BLaER1 treated with 17β-estradiol and CSF1 and Interleukin-3, amounts not matched to agents 10 nM and 100 nM (cell line): ENCODE measurements around the gene PIAS4.

ENCODE experiments used
- H3K27ac ChIP-seq, 11 experiments: shearing (Covaris generic); formaldehyde crosslinking; 2 replicates each; pipeline ENCODE4 v1.8.1; 2022
- H3K27me3 ChIP-seq, 11 experiments: shearing (Covaris generic); formaldehyde crosslinking; 2 replicates each; pipeline ENCODE4 v1.8.1; 2022
- H3K36me3 ChIP-seq, 11 experiments: shearing (Covaris generic); formaldehyde crosslinking; 2 replicates each; pipeline ENCODE4 v1.8.1; 2022
- H3K4me1 ChIP-seq, 10 experiments: shearing (Covaris generic); formaldehyde crosslinking; 2 replicates each; pipeline ENCODE4 v1.8.1; 2022
- H3K4me2 ChIP-seq, 11 experiments: shearing (Covaris generic); formaldehyde crosslinking; 2 replicates each; pipeline ENCODE4 v1.8.1; 2022
- H3K4me3 ChIP-seq, 10 experiments: shearing (Covaris generic); formaldehyde crosslinking; 2 replicates each; pipeline ENCODE4 v1.8.1; 2022
- H3K9ac ChIP-seq, 11 experiments: shearing (Covaris generic); formaldehyde crosslinking; 2 replicates each; pipeline ENCODE4 v1.8.1; 2022
- H3K9me3 ChIP-seq, 11 experiments: shearing (Covaris generic); formaldehyde crosslinking; replicated peaks in 1 of 11; 2 replicates each; pipeline ENCODE4 v1.8.1; 2022
- H4K20me1 ChIP-seq, 11 experiments: shearing (Covaris generic); formaldehyde crosslinking; 2 replicates each; pipeline ENCODE4 v1.8.1; 2022
- Cebpa-rat ChIP-seq, 11 experiments: shearing (Covaris generic); IDR thresholded peaks; 2 replicates each; pipeline ENCODE4 v1.8.1; 2022

PIAS4 gene

GRCh38 chr19:4086411-4086867, 78.9 kb downstream of the PIAS4 start:
- Histone ChIP-seq H3K27ac (no peak overlapping the region; a peak in 1 of 22 replicates), H4K20me1 (peaks cover 0 to 15% (median 0%) of the 10 kb centered on the region in 11 experiments; a peak in 2 of 22 replicates), H3K4me3 (no peak overlapping the region), H3K27me3 (no peaks in the 10 kb centered on the region), H3K4me1 (peaks cover 61 to 96% (median 93%) of the 10 kb centered on the region in 10 experiments), H3K9me3 (no peaks in the 10 kb centered on the region), H3K9ac (0 out of 22 replicates have a peak overlapping the region, but pooled peaks of 1 of the 11 experiments have one; percentile 9), H3K4me2 (peak overlapping the region in 6 of 11 experiments; percentile 5 to 99 (median 11); a peak in 2 of 22 replicates), H3K36me3 (peaks cover 0 to 21% (median 5%) of the 10 kb centered on the region in 11 experiments; a peak in 10 of 22 replicates)
- TF ChIP-seq Cebpa-rat (IDR thresholded peaks at IDR 0.05): no peak

GRCh38 chr19:4087787-4088679, 80.5 kb downstream of the PIAS4 start:
- H3K4me3 ChIP-seq: no peak overlapping the region
- H3K4me1 ChIP-seq: peaks cover 52 to 94% (median 82%) of the 10 kb centered on the region in 10 experiments
- H3K27me3 ChIP-seq: no peaks in the 10 kb centered on the region
- H3K36me3 ChIP-seq: peaks cover 0 to 36% (median 18%) of the 10 kb centered on the region in 11 experiments; a peak in 19 of 22 replicates
- H3K27ac ChIP-seq: peak overlapping the region in 9 of 11 experiments; percentile 10 to 85 (median 81); a peak in 14 of 22 replicates
- TF ChIP-seq Cebpa-rat (IDR thresholded peaks at IDR 0.05): no peak
- H3K4me2 ChIP-seq: peak overlapping the region; percentile 93 to 99 (median 97)
- peaks cover 0 to 15% (median 0%) of the 10 kb centered on the region in 11 experiments; a peak in 3 of 22 replicates for H4K20me1 ChIP-seq
- H3K9me3 ChIP-seq: no peaks in the 10 kb centered on the region
- H3K9ac ChIP-seq: peak overlapping the region in 8 of 11 experiments; percentile 36 to 81 (median 58); a peak in 10 of 22 replicates

DNA sequence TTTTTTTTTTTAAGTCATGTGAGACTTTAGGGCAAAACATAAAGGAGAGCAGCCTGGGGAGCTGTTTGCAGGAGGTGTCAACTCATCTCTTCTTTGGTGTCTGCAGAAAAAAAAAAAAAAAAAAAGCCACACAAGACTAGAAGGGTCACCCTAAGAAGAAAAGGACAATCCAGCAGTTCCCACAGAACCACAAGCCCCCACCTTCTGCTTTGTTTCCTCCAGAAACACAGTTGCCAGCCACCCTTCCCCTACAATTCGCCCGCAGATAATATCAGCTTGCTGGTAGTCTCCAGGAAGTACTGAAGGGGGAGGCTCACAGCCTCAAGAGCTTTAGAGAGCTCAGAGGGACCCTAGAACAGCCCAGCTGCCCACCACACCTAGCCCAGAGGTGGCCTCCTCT, 81.4 kb downstream of the PIAS4 start:
- peaks cover 43 to 94% (median 82%) of the 10 kb centered on the region in 10 experiments for H3K4me1 ChIP-seq
- H3K9ac ChIP-seq: peak overlapping the region; percentile 68 to 81 (median 74)
- peaks cover 0 to 15% (median 0%) of the 10 kb centered on the region in 11 experiments; a peak in 4 of 22 replicates for H4K20me1 ChIP-seq
- H3K4me3 ChIP-seq: peak overlapping the region; percentile 42 to 66 (median 52)
- peak overlapping the region; percentile 93 to 99 (median 97) for H3K4me2 ChIP-seq
- peak overlapping the region; percentile 64 to 85 (median 81) for H3K27ac ChIP-seq
- TF ChIP-seq Cebpa-rat (IDR thresholded peaks at IDR 0.05): no peak
- H3K36me3 ChIP-seq: peaks cover 5 to 46% (median 28%) of the 10 kb centered on the region in 11 experiments; a peak in 21 of 22 replicates
- no peaks in the 10 kb centered on the region for H3K9me3 ChIP-seq
- H3K27me3 ChIP-seq: no peaks in the 10 kb centered on the region
